ENCODE data around the gene MYBBP1A.

The MYBBP1A gene

DNA sequence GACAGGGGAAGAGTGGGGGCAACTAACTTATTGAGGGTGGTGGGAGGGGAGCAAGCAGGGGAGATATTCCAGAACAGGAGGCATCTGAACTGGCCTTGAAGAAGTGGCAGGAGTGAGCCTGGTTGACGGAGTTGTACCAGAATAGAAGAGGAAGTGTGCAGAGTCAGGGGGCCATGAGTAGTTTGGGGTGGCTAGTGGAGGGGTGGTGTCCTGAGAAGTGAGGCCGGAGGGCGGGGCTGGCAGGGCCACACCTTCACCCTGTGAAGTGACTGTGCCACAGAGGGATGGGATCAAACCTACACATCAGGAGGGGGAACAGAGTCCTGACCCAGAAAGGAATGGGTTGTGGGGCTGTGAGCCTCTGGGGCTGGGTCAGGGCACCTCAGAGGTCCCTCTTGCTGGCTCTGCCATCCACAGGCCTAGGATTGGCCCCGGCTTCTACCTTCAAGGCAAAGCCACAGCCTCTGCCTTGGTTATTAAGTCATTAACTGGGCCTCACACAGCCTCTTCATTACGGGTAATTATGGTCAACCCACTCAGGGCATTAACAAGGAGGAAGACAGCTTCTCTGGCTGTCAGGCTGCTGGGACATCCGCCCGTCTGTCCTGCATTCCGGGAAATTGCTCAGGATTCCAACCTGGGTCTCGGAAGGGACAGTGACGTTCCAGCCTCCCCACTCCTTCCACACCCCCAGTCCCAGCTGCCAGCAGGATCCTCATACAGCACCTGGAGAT lies 43.8 kb downstream of the MYBBP1A start:
- H3K4me3 ChIP-seq (ENCODE audit: low read depth, low read length): no peak overlapping the region

DNA sequence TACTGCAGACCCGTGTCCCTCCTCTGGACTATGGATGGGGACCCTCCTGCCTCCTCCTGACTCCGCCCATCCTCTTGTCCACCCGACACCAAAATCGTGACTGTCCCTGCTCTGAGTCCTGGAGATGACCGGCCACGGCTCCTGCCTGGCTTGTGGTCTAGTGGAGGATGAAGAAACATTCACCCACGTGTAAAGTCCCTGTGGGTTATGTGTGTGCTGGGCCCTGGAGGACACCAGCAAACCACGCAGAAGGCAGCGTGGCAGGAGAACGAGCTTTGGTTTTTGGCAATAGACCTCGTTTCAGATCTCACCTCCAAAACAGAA lies 44.6 kb downstream of the MYBBP1A start:
- H3K4me3 ChIP-seq (ENCODE audit: low read depth, low read length): no peak overlapping the region
- DNase-seq (ENCODE audit: low read depth): no peak

More for the DNA sequence above, 43.8 kb downstream of the MYBBP1A start:
- no peak for DNase-seq (ENCODE audit: low read depth)

DNA sequence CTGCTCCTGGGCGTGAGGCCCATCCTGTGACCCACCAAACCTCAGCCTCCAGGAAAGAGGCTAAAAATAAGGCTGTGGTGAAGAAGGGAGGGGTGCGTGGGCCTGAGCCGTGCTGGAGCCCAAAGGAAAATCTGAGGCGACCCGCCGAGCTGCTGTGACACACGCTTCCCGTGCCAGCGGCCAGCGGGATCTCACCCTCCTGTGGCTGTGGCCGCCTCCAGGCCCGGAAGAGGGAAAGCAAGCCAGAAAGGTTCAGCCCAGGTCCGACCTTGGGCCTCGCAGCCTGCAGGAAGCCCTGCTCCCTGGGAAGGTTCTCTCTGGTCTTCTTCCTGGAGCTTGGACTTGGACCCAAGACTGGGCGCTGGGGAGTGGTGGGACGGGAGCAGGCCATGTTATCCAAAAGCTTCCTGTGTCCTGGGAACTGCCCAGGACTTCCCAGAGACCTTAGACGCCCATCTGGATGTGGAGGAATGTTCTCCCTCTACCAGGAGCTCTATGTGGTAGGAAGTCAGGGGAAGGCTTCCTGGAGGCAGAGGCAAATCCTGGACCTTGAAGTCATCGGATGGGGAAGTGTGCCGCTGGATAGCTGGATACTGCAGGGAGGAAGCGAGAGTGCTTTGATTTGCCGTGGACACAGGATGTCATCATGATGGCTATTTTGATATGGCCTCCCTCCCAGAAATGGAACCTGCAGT lies 45.1 kb downstream of the MYBBP1A start:
- DNase-seq (ENCODE audit: low read depth): no peak
- no peak overlapping the region for H3K4me3 ChIP-seq (ENCODE audit: low read depth, low read length)

DNA sequence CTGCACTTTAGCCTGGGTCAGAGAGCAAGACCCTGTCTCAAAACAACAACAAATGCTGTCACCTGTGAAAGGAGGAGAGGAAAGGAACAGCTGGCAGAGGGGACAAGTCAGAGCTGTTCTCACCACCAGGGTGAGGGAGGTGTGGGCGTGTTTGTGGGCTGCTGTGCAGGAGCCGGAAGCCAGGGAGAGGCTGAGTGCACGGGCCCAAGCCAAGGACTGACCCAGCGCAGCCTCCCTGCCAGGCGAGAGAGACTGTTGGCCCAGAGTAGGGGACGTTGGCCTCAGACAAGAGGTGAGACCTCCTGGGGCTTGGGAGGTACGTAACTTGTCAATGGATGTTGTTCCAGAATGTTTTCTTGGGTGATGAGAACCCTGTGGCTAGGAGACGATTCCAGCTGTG lies 45.8 kb downstream of the MYBBP1A start:
- DNase-seq (ENCODE audit: low read depth): no peak
- no peak overlapping the region for H3K4me3 ChIP-seq (ENCODE audit: low read depth, low read length)

DNA sequence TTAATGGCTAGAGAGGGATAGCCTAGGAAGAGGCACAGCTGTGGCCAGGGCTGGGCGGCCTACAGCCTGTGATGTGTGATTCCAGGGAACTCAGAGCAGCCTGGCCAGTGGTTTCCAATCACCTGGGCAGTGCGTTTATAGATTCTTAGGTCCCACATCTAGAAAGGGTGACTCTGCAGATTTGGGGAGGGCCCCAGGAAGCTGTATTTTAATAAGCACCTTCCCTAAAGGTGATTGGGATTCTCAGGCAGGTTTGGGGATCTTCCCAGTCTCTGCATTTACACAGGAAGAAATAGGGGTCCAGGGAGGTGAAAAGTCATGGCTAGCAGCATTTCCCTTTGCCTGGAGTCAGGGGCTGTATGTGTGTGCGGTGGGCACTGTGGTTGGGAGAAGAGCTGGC lies 47.0 kb downstream of the MYBBP1A start:
- H3K4me3 ChIP-seq (ENCODE audit: low read depth, low read length): no peak overlapping the region
- no peak for DNase-seq (ENCODE audit: low read depth)

DNA sequence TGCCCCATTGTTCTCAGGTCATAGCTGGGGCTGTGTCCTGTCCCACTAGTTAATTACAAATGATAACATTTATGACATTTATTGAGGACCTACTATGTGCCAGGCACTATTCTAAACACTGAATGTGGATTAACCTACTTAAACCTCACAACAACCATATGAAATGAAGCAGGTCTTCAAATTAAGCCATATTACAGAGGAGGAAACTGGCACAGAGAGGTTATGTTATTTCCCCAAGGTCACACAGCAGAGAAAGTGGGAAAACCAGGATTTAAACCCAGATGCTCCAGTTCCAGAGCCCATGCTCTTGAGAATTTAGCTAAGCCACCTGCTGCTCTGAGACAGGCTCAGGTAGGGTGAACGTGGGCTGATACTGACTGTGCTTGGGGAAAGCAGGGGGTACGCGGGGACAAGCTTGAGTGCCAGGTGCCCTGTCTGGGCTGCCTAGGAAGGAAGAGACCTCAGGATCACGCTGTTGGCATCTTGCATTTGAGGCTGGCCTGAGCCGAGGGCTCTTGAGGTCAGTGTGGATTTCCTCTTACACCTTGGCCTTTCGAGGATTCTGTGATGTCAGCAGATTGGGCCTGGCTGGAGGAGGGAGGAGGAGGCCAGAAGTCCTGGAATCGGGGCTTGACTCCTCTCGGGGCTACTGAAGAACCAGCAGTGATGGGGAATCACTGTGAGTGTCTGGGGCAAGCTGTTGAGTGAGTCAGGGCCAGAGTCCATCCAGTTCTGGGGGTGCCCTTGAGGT lies 47.6 kb downstream of the MYBBP1A start:
- no peak overlapping the region for H3K4me3 ChIP-seq (ENCODE audit: low read depth, low read length)
- DNase-seq (ENCODE audit: low read depth): no peak

DNA sequence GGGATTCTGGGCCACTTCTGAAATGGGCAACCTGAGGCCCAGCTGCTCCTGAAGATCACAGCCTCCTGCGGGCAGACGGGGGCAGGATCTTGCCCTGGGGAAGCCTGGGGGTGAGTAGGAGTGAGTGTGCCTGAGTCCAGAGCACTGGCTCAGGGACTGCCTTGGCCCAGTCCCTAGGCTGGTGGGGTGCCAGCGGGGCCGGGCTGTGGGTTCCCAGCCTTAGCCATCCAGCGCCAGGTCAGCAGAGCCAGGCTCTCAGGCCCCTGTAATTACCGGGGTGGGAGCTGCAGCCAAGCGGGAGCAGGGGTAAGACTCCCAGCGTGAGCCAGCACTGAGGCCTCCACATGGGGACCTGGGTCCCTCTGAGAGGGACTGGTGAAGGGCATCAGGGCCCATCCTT lies 48.3 kb downstream of the MYBBP1A start:
- no peak overlapping the region for H3K4me3 ChIP-seq (ENCODE audit: low read depth, low read length)
- no peak for DNase-seq (ENCODE audit: low read depth)

DNA sequence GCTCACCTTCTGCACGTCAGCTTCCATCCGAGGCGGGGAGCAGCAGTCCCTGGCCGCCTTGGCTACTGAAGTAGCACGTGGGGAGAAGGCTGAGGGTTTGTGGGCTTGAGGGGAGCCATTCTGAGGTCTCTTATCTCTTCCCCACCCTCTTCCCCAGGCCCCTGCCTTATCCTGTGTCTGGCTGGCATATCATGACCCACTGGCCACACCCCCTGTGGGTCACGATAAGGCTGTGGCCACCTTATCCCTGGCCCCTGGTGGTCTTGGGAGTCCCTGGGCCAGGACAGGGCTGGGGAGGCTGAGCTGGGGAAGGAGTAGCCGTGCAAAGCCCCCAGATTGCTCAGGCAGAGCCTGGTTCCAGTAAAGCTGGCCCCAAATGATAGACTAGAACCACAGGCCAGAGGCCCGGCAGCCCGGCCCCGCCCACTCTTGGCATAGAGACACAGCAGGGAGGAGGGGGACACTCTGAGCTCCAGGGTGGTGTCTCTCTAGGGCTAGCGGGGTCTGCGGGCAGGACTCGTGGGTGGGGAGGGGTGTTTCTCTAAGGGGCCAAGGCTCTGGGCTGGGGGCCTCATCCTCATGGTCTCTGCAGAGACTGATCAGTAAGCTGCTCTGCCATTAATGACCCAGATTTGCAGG lies 48.9 kb downstream of the MYBBP1A start:
- no peak overlapping the region for H3K4me3 ChIP-seq (ENCODE audit: low read depth, low read length)
- DNase-seq (ENCODE audit: low read depth): no peak

DNA sequence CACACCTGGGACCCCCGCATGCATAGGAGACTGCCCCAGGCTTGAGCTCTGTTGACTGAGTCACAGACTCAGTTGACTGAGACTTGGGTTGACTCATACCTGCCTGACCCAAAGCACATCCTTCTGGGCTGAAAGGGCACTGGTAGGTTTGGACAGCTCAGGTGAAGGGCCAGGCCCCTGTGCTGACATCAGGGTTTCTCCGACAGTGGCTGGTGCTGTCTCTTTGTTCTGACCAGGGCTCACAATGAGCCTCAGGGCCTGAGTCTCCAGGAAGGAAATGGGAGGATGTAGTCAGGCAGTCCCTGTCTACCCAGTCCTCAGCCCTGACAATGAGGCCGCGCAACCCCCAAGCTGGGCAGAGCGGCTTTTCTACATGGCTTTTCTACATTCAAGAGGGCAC lies 50.0 kb downstream of the MYBBP1A start:
- no peak overlapping the region for H3K4me3 ChIP-seq (ENCODE audit: low read depth, low read length)
- no peak for DNase-seq (ENCODE audit: low read depth)

DNA sequence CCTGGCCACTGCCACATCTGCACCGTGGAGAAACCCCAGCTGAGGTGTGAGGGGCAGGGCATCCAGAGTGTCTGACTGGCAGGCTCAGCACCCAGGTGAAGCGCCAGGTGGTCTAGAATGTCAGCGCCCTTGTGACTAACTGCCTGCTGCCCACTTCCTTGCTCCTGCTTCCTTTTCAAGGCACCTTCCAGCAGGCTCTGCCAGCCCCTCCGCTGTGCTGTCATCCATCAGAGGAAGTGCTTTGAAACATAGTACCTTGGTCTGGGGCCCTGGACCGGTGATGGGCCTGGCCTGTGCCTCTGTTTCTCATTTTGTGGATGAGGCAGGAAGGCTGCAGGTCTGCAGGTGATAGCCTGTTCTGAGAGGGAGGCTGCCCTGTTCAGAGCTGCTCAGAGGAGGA lies 51.0 kb downstream of the MYBBP1A start:
- no peak for DNase-seq (ENCODE audit: low read depth)
- no peak overlapping the region for H3K4me3 ChIP-seq (ENCODE audit: low read depth, low read length)

DNA sequence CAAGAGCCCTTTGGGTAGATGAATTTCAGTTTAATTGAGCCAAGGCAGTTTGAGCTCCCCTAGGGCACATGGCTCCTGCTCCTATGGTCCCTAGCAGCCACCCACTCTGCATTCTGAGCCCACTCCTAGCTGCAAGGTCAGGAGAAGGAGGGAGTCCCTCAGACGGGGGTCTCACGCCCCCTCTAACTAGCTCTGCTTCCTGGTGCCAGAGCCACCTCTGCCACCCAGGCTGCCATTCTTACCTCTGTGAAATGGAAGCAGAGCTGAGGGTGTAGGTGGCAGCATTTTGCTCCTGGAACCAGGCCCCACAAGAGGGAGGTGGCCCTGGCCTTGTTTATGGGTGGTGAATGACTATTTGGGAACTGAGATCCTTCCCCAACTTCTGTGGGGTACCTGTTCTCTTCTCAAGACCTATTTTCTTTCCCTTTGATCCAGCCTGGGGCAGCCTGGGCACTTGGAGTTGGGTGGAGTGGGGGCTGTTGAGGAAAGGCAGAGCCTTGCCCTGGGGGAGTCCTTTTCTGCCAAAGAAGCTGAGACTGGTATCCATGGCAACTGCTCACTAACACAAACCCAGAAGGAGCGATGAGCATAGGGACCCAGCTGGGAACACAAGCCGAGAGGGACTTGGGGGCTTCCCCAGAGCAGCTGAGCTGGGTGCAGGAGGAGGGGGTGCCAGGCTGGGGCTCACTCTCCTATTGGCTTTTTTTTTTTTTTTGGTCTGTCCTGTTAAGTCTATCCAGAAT lies 51.7 kb downstream of the MYBBP1A start:
- no peak for DNase-seq (ENCODE audit: low read depth)

DNA sequence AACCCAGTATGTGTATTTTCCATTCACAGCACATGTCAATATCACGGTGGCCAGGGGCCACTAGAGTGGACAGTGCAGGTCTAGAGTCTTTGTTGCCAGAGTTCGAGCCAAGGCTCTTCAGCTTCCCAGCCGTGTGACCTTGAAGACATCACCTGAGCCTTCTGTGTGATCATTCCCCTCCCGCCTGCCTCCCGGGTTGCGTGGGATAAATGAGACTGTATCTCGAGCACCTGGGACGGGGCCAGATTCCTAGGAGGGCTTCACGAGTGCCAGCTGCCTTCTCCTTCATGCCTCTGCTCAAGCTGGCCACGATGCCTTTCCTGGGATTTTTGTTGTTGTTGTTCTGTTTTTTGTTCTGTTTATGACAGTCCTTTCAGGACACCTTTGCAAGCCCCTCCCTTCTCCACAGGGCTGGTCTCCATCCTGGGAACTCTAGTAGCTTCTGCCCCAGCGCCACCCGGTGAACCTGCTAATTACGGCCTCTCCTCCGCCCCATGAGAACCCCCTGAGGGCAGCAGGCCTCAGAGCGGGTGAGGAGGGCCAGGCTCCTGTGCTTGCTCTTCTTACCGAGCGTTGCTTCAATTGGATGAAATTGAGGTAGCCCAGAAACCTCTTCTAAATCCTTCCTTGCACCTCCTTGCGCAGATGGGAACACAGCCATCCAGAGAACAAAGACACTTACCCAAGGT lies 52.6 kb downstream of the MYBBP1A start:
- no peak overlapping the region for H3K4me3 ChIP-seq (ENCODE audit: low read depth, low read length)
- DNase-seq (ENCODE audit: low read depth): no peak

More for the DNA sequence above, 51.7 kb downstream of the MYBBP1A start:
- no peak overlapping the region for H3K4me3 ChIP-seq (ENCODE audit: low read depth, low read length)

DNA sequence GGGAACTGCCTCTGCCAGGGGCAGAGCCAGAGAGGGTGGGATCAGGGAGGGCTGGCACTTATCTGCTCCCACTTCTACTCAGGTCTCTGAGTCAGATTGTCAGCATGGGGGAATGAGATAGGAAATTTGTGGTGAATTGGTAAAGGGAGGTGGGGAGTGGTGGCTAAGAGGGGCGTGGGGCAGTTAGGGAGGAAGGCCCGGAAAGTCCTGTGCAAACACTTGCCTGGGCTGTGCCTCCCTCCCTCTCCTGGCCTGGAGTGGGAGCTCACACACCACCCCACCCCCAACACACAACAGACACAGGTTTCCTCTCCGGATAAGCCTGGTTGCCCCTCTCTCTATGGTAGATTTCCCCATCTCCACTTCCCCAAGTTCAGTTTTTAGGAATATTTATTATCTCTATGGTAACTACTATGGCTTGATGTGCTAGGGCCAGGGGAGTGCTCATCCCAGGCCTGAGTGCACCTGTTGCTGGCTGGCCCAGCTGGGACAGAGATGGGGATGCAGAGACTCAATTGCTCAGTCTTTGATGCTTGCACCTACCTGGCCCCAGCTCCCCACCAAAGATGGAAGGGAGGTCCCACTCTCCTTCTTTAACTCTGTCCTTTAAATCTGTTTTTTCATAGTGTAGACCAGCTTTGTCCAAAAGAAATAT lies 53.8 kb downstream of the MYBBP1A start:
- no peak for DNase-seq (ENCODE audit: low read depth)
- H3K4me3 ChIP-seq (ENCODE audit: low read depth, low read length): no peak overlapping the region

DNA sequence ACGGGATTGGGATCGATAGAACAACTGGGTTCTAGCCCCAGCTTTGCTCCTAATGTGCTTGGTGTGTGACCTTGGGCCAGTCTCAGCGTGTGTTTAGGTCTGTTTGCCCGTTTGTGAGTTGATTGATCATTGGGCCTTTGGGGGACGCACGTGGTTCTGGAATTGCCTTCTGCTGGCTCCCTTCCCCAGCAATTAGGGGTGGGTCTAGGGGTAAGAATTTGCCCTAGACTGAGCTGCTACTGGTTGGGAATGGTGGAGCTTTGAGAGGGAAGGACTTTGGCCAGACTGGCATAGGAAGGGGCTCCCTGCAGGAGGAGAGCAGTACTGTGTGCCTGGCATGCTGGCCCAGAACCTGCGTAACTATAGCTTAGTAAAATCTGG lies 55.0 kb downstream of the MYBBP1A start:
- no peak overlapping the region for H3K4me3 ChIP-seq (ENCODE audit: low read depth, low read length)

DNA sequence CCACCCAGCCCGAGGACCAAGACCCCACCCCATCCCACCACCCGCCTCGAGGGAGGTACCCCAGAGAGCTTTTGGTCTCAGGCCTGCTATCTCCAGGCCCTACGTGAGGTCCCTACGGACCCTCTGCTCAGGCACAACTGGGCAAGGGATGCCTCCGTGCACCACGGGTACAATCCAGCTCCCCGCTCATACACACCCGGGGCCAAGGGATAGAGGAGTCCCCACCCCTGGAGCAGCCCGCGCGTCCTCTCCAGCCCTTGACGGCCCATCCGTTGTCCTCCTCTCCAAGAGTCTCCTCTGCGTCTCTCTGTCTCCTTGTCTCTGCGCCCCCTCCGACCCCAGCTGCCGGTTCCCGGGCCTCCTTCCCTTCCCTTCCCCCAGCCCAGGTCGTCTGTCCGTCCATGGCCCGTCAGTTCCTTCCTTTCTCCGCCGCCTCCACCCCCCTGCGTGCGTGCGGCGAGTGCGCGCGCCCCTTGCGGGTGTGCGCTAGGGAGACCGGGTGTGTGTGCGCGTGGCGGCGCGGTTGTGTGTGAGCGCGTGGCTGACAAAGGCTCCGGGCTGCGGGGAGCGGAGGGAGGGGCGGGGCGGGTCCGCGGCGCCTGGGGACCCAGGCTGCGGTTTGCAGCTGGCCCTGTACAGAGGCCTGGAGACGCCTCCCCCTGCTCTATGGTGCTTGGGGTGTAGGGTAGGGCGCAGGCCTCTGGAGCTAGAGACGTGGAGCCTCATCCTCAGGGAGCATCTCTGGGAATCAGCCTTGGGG lies 55.6 kb downstream of the MYBBP1A start:
- DNase-seq (ENCODE audit: low read depth): no peak
- H3K4me3 ChIP-seq (ENCODE audit: low read depth, low read length): peak overlapping the region; percentile 9

More for the DNA sequence above, 55.0 kb downstream of the MYBBP1A start:
- DNase-seq (ENCODE audit: low read depth): no peak

DNA sequence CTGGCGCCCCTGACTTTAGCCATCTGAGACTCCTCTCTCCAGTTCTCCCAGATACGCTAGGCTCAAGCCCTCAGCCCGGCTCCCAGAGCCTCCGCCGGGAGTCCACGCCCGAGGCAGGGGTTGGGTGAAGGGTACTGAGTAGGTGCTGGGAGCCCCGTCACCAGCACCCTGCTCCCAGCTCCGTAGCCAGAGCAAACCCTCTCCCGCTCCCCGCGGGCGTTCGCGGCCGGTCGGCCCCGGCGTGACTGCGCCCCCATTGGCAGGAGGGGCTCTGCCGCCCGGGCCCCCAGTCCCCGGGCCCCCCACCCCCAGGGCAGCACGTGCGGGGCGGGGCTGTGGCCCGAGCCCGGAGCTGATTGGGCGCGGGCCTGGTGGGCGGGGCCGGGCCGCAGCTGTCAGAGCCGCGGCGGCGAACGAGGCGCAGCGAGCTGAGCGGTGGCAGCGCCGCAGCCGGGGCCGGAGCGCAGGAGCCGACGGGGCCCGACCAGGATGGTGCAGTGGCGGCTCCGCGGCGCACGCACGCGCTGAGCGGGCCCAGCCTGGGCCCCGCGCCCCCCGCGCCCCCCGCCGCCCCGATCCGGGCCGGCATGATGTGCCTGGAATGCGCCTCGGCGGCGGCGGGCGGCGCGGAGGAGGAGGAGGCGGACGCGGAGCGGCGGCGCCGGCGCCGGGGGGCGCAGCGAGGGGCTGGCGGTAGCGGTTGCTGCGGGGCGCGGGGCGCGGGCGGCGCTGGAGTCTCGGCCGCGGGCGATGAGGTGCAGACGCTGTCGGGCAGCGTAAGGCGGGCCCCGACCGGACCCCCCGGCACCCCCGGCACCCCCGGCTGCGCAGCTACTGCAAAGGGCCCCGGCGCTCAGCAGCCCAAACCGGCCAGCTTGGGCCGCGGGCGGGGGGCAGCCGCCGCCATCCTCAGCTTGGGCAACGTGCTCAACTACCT lies 56.5 kb downstream of the MYBBP1A start, which contains the start of gene SPNS2:
Gene SPNS2 (plus strand): TSS at position 421 of the 937 bp plus-strand sequence. CDS start 167 bp downstream, at position 588.
- peak within 1 kb of the TSS; percentile 25 for H3K4me3 ChIP-seq (ENCODE audit: low read depth, low read length)
- no peak for DNase-seq (ENCODE audit: low read depth)

Measured in skeletal muscle cell (primary cell).